ENCODE data around the gene NTF3.

NTF3 gene

GRCh38 chr12:5514545-5514944, 82.6 kb downstream of the NTF3 start:
- no peak for DNase-seq (ENCODE audit: low read depth)
- no peak overlapping the region for H3K4me3 ChIP-seq (ENCODE audit: control insufficient read depth, low read depth, low read length)
- TF ChIP-seq, protein P1, sequence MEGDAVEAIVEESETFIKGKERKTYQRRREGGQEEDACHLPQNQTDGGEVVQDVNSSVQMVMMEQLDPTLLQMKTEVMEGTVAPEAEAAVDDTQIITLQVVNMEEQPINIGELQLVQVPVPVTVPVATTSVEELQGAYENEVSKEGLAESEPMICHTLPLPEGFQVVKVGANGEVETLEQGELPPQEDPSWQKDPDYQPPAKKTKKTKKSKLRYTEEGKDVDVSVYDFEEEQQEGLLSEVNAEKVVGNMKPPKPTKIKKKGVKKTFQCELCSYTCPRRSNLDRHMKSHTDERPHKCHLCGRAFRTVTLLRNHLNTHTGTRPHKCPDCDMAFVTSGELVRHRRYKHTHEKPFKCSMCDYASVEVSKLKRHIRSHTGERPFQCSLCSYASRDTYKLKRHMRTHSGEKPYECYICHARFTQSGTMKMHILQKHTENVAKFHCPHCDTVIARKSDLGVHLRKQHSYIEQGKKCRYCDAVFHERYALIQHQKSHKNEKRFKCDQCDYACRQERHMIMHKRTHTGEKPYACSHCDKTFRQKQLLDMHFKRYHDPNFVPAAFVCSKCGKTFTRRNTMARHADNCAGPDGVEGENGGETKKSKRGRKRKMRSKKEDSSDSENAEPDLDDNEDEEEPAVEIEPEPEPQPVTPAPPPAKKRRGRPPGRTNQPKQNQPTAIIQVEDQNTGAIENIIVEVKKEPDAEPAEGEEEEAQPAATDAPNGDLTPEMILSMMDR (IDR thresholded peaks at IDR 0.05; ENCODE audit: control insufficient read depth, insufficient read depth, low read depth, low read length, missing control alignments), result no peak

DNA sequence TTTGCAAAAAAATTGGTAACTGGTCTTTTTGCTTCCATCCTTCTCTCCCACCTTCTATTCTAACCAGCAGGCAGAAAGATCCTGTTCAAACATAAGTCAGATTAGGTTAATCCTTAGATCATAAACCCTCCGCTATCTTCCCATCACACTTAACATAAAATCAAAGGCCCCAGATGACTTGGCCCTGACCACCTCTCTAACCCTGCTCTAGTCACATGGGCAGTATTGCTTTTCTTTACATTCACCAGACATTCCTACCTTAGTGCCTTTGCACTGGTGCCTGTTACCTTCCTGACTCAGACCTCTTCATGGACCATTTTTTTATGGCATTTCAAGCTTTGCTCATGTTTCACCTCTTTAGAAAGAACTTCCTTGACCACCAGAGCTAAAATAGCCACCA, 83.5 kb downstream of the NTF3 start:
- no peak for DNase-seq (ENCODE audit: low read depth)
- TF ChIP-seq, protein P1 (IDR thresholded peaks at IDR 0.05; ENCODE audit: control insufficient read depth, insufficient read depth, low read depth, low read length, missing control alignments), result no peak
- no peak overlapping the region for H3K4me3 ChIP-seq (ENCODE audit: control insufficient read depth, low read depth, low read length)

DNA sequence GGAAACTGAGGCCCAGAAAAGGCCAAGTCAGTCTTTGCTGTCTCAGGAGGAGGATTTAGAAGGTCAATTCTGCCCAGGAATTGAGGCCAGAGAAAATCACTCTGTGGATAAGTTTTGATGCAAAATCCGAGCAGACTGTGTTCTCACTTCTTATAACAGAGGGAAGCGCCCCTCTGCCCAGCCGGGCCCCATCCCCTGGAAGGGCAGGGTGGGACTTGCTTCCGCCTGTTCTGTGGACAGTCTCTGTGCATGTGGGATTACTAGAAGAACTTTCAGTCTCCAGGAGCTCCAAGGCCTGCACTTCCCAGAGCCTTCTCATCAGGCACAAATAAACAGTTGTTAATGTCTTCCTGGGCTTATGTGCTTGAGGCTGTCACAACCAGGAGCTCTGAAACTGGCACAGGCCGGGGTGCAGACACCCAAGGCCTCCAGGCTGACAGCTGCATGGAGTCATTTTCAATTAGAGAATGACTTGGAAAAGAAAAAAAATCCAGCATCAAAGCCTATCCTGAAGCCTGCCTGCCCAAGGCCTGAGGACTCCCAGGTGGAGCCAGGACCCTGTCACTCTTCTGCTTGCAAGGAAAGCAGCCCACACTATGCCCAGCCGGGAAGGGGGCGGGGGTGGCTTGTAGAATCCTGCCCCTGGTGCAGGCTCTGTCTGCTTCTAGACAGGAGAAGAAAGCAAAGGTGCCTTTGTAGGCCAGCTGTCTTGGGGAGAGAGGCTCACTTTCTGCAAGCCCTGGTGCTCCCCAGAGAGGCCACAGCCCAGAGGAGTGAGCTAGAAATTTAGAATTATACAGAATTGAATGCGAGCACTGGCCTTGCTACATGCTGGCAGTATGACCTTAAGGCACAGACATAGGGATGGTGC, 84.7 kb downstream of the NTF3 start:
- no peak for DNase-seq (ENCODE audit: low read depth)
- H3K4me3 ChIP-seq (ENCODE audit: control insufficient read depth, low read depth, low read length), result no peak overlapping the region
- TF ChIP-seq, protein P1 (IDR thresholded peaks at IDR 0.05; ENCODE audit: control insufficient read depth, insufficient read depth, low read depth, low read length, missing control alignments), result no peak

- TF ChIP-seq, protein P1 (IDR thresholded peaks at IDR 0.05; ENCODE audit: control insufficient read depth, insufficient read depth, low read depth, low read length, missing control alignments), result no peak
- no peak for DNase-seq (ENCODE audit: low read depth)
- no peak overlapping the region for H3K4me3 ChIP-seq (ENCODE audit: control insufficient read depth, low read depth, low read length)
Measured at GRCh38 chr12:5518584-5519365, 86.9 kb downstream of the NTF3 start.

GRCh38 chr12:5520037-5520436, 88.1 kb downstream of the NTF3 start:
- DNase-seq (ENCODE audit: low read depth), result no peak
- TF ChIP-seq, protein P1 (IDR thresholded peaks at IDR 0.05; ENCODE audit: control insufficient read depth, insufficient read depth, low read depth, low read length, missing control alignments), result no peak
- H3K4me3 ChIP-seq (ENCODE audit: control insufficient read depth, low read depth, low read length), result no peak overlapping the region

- TF ChIP-seq, protein P1 (IDR thresholded peaks at IDR 0.05; ENCODE audit: control insufficient read depth, insufficient read depth, low read depth, low read length, missing control alignments), result no peak
- no peak for DNase-seq (ENCODE audit: low read depth)
Measured at GRCh38 chr12:5520831-5521230, 88.9 kb downstream of the NTF3 start.

More at GRCh38 chr12:5520831-5521230, 88.9 kb downstream of the NTF3 start:
- no peak overlapping the region for H3K4me3 ChIP-seq (ENCODE audit: control insufficient read depth, low read depth, low read length)
